Aorta (tissue), 5 donors: ENCODE results near the gene SMARCD3. TPM values are rescaled to one million over a fixed set of nuclear protein-coding genes. Genes with fewer than 3 reads are reported as not detected.

Experiments used
- ATAC-seq: fragments of 200-7000 bp; cut with Tn5 transposase; one replicate; pipeline ENCODE4 v1.9.1; 2022; ENCODE audit warnings: moderate library complexity; ENCODE audit not compliant: low FRiP score
- DNase-seq, 2 donors: peaks; one replicate each; pipeline ENCODE4 v3.0.0-alpha.2; 2020
- H3K27ac ChIP-seq, 2 donors: one replicate each; pipeline ENCODE4 v1.5.1; 2013; ENCODE audit warnings: low read length in 2 of 2, mild to moderate bottlenecking in 2 of 2, moderate library complexity in 2 of 2, control low read depth in 1 of 2, inconsistent platforms in 1 of 2, low read depth in 1 of 2
- H3K27me3 ChIP-seq, 2 donors: one replicate each; pipeline ENCODE4 v1.6.1; 2013; ENCODE audit warnings: control low read depth in 1 of 2, low read length in 1 of 2, mild to moderate bottlenecking in 1 of 2, moderate library complexity in 1 of 2; ENCODE audit not compliant: insufficient read depth in 2 of 2, control insufficient read depth in 1 of 2
- H3K36me3 ChIP-seq, 2 donors: one replicate each; pipeline ENCODE4 v1.6.1; 2013; ENCODE audit warnings: control low read depth in 1 of 2, low read length in 1 of 2, mild to moderate bottlenecking in 1 of 2; ENCODE audit not compliant: insufficient read depth in 2 of 2, control insufficient read depth in 1 of 2
- H3K4me1 ChIP-seq, 2 donors: one replicate each; pipeline ENCODE4 v1.6.1; 2013; ENCODE audit warnings: low read length in 2 of 2, control low read depth in 1 of 2, mild to moderate bottlenecking in 1 of 2, moderate library complexity in 1 of 2; ENCODE audit not compliant: insufficient read depth in 2 of 2, control insufficient read depth in 1 of 2
- H3K4me3 ChIP-seq, 2 donors: one replicate each; pipeline ENCODE4 v1.5.1; 2013; ENCODE audit warnings: low read length in 2 of 2, control low read depth in 1 of 2, mild to moderate bottlenecking in 1 of 2
- H3K9me3 ChIP-seq: one replicate; pipeline ENCODE4 v1.6.1; 2013; ENCODE audit warnings: mild to moderate bottlenecking, low read length; ENCODE audit not compliant: control insufficient read depth
- WGBS, 2 donors: extraction: QIAGEN DNeasy Blood & Tissue Kit; methylation state at CpG; one replicate each; pipeline ENCODE4 v1.1.7; 2013; 5-methylcytosine and 5-hydroxymethylcytosine counted together
- intact Hi-C, 2 donors: fragments of 100-400 bp; cut with DNase I; formaldehyde crosslinking; loops; one replicate each; pipeline versions ENCODE4 v1.14.2 to v1.15.0; 2022
- polyA plus RNA-seq, 2 donors: library from polyadenylated mRNA; stranded (reverse); fragments of 200-250 nt; gene quantifications; one replicate each; pipeline ENCODE4 v1.2.3, GENCODE V29; 2013
- total RNA-seq, 2 donors: library from RNA; stranded (reverse); fragmentation: NEBNext Ultra II Directional; extraction: Animal tissue kit (Norgen Biotek cat#: 25700); gene quantifications; one replicate each; pipeline ENCODE4 v1.2.1, GENCODE V29; 2021
- donor health status: healthy with polysubstance abuse.
- donor health status: Bipolar disorder and iron deficiency.
- donor health status: DM: no; HTN: no; CAD: no.
- donor health status: DM: no; HTN: no; CAD: no.
- donor health status: DM: yes; HTN: yes; CAD: no.

The SMARCD3 gene
- total and polyA plus RNA-seq, 4 donors, result 48.5 to 182 (median 68.4) TPM

GRCh38 chr7:151195616-151196450 is 52.7 kb downstream of the SMARCD3 start:
- DNase-seq, result no peak
- no peaks in the 10 kb centered on the region for H3K36me3 ChIP-seq
- WGBS, 2 donors, result 58 to 59% methylated on average over 19 of the region's 19 CpGs

GRCh38 chr7:151194188-151194587 is 54.3 kb downstream of the SMARCD3 start:
- 81 to 82% methylated on average over 7 of the region's 7 CpGs for WGBS, 2 donors
- no peak overlapping the region for H3K27ac ChIP-seq
- H3K36me3 ChIP-seq, result no peaks in the 10 kb centered on the region
- intact Hi-C loops, result no loop called here
- no peaks in the 10 kb centered on the region for H3K27me3 ChIP-seq
- H3K4me3 ChIP-seq, result no peak overlapping the region
- no peak for ATAC-seq
- H3K4me1 ChIP-seq, result no peaks in the 10 kb centered on the region
- no peaks in the 10 kb centered on the region for H3K9me3 ChIP-seq
- no peak for DNase-seq

More at GRCh38 chr7:151195616-151196450, 52.7 kb downstream of the SMARCD3 start:
- intact Hi-C loops, result no loop called here
- Histone ChIP-seq H3K27ac (no peak overlapping the region), H3K4me3 (no peak overlapping the region), H3K4me1 (no peaks in the 10 kb centered on the region), H3K9me3 (no peaks in the 10 kb centered on the region), H3K27me3 (no peaks in the 10 kb centered on the region)
- no peak for ATAC-seq

- ATAC-seq (no peak), DNase-seq (no peak)
- no peak overlapping the region for H3K4me3 ChIP-seq
- no peaks in the 10 kb centered on the region for H3K27me3 ChIP-seq
- no peak overlapping the region for H3K27ac ChIP-seq
- H3K4me1 ChIP-seq, result no peaks in the 10 kb centered on the region
- WGBS, 2 donors, result 90 to 95% methylated on average over 14 of the region's 14 CpGs
- no peaks in the 10 kb centered on the region for H3K9me3 ChIP-seq
- H3K36me3 ChIP-seq, result no peaks in the 10 kb centered on the region
- intact Hi-C loops, result no loop called here
Observed at GRCh38 chr7:151193203-151193978, 55.1 kb downstream of the SMARCD3 start.

GRCh38 chr7:151192002-151192539 is 56.4 kb downstream of the SMARCD3 start:
- DNase-seq (no peak), ATAC-seq (no peak)
- Histone ChIP-seq H3K27ac (no peak overlapping the region), H3K4me1 (no peaks in the 10 kb centered on the region), H3K36me3 (no peaks in the 10 kb centered on the region), H3K27me3 (no peaks in the 10 kb centered on the region), H3K9me3 (no peaks in the 10 kb centered on the region), H3K4me3 (no peak overlapping the region)
- intact Hi-C loops, result no loop called here
- WGBS, 2 donors, result 95 to 96% methylated on average over 23 of the region's 23 CpGs

- Histone ChIP-seq H3K27me3 (no peaks in the 10 kb centered on the region), H3K4me1 (no peaks in the 10 kb centered on the region), H3K36me3 (no peaks in the 10 kb centered on the region), H3K9me3 (no peaks in the 10 kb centered on the region), H3K27ac (no peak overlapping the region), H3K4me3 (no peak overlapping the region)
- intact Hi-C loops, result no loop called here
- DNase-seq, result no peak
- 87% methylated on average over 12 of the region's 12 CpGs for WGBS, 2 donors
- ATAC-seq, result no peak
Observed at GRCh38 chr7:151191544-151191943, 57.0 kb downstream of the SMARCD3 start.

GRCh38 chr7:151189038-151189437 is 59.5 kb downstream of the SMARCD3 start:
- intact Hi-C loops, result no loop called here
- WGBS, 2 donors, result 73 to 80% methylated on average over 4 of the region's 4 CpGs
- ATAC-seq, result no peak

More at GRCh38 chr7:151189038-151189437, 59.5 kb downstream of the SMARCD3 start:
- Histone ChIP-seq H3K9me3 (no peaks in the 10 kb centered on the region), H3K36me3 (no peaks in the 10 kb centered on the region), H3K27me3 (no peaks in the 10 kb centered on the region), H3K4me3 (no peak overlapping the region), H3K4me1 (no peaks in the 10 kb centered on the region), H3K27ac (no peak overlapping the region)
- no peak for DNase-seq

Other genes starting within 250 kb of the SMARCD3 start
- gene ATG9B, start 224.2 kb downstream of the SMARCD3 start, total RNA-seq, result under 1 TPM in 1 of 2 donors, not detected in 1; 0.12 TPM
- not detected for gene ATG9B, start 224.2 kb downstream of the SMARCD3 start, polyA plus RNA-seq
- gene ABCB8, start 220.2 kb downstream of the SMARCD3 start, total RNA-seq, result 10 to 100 TPM; 18.7 to 30.8 TPM
- gene ABCB8, start 220.2 kb downstream of the SMARCD3 start, polyA plus RNA-seq, result 10 to 100 TPM in 1 of 2 donors, 1 to 10 TPM in 1; 5.5 to 39.7 TPM
- 1 to 10 TPM; 1.7 to 2.9 TPM for gene ASIC3, start 200.2 kb downstream of the SMARCD3 start, total RNA-seq
- 1 to 10 TPM in 1 of 2 donors, not detected in 1; 7.1 TPM for gene ASIC3, start 200.2 kb downstream of the SMARCD3 start, polyA plus RNA-seq
- gene CDK5, start 190.8 kb downstream of the SMARCD3 start, total RNA-seq, result 1 to 10 TPM; 4.1 to 6.6 TPM
- 1 to 10 TPM; 6.0 to 8.9 TPM for gene CDK5, start 190.8 kb downstream of the SMARCD3 start, polyA plus RNA-seq
- gene SLC4A2, start 189.1 kb downstream of the SMARCD3 start, total RNA-seq, result 100 to 1,000 TPM; 118 to 128 TPM
- 100 to 1,000 TPM in 1 of 2 donors, 10 to 100 TPM in 1; 37.1 to 215 TPM for gene SLC4A2, start 189.1 kb downstream of the SMARCD3 start, polyA plus RNA-seq
- gene FASTK, start 167.9 kb downstream of the SMARCD3 start, total RNA-seq, result 10 to 100 TPM; 45.6 to 56.6 TPM
- 100 to 1,000 TPM in 1 of 2 donors, 10 to 100 TPM in 1; 58.4 to 216 TPM for gene FASTK, start 167.9 kb downstream of the SMARCD3 start, polyA plus RNA-seq
- gene TMUB1, start 165.2 kb downstream of the SMARCD3 start, total RNA-seq, result 10 to 100 TPM; 32.7 to 33.9 TPM
- gene TMUB1, start 165.2 kb downstream of the SMARCD3 start, polyA plus RNA-seq, result 10 to 100 TPM; 19.0 to 72.4 TPM
- 100 to 1,000 TPM in 1 of 2 donors, 10 to 100 TPM in 1; 60.6 to 115 TPM for gene AGAP3, start 162.2 kb downstream of the SMARCD3 start, total RNA-seq
- gene AGAP3, start 162.2 kb downstream of the SMARCD3 start, polyA plus RNA-seq, result 100 to 1,000 TPM in 1 of 2 donors, 10 to 100 TPM in 1; 21.5 to 105 TPM
- gene GBX1, start 81.0 kb downstream of the SMARCD3 start, total RNA-seq, result not detected
- not detected for gene GBX1, start 81.0 kb downstream of the SMARCD3 start, polyA plus RNA-seq
- not detected for gene ASB10, start 61.4 kb downstream of the SMARCD3 start, total RNA-seq
- gene ASB10, start 61.4 kb downstream of the SMARCD3 start, polyA plus RNA-seq, result not detected
- gene H2BK1, start 38.2 kb downstream of the SMARCD3 start, total RNA-seq, result 1 to 10 TPM in 1 of 2 donors, not detected in 1; 2.2 TPM
- not detected for gene H2BK1, start 38.2 kb downstream of the SMARCD3 start, polyA plus RNA-seq
- 10 to 100 TPM; 15.8 to 25.8 TPM for gene ABCF2, start 21.5 kb downstream of the SMARCD3 start, total RNA-seq
- 10 to 100 TPM; 14.3 to 15.9 TPM for gene ABCF2, start 21.5 kb downstream of the SMARCD3 start, polyA plus RNA-seq
- gene CHPF2, start 16.2 kb downstream of the SMARCD3 start, total RNA-seq, result 10 to 100 TPM; 49.1 to 51.6 TPM
- gene CHPF2, start 16.2 kb downstream of the SMARCD3 start, polyA plus RNA-seq, result 10 to 100 TPM in 1 of 2 donors, 1 to 10 TPM in 1; 7.8 to 53.5 TPM
- 10 to 100 TPM; 47.4 to 56.6 TPM for gene NUB1, start 93.1 kb upstream of the SMARCD3 start, total RNA-seq
- 10 to 100 TPM; 34.6 to 36.3 TPM for gene NUB1, start 93.1 kb upstream of the SMARCD3 start, polyA plus RNA-seq
- gene WDR86, start 161.3 kb upstream of the SMARCD3 start, total RNA-seq, result 1 to 10 TPM; 2.8 to 4.4 TPM
- gene WDR86, start 161.3 kb upstream of the SMARCD3 start, polyA plus RNA-seq, result under 1 TPM in 1 of 2 donors, not detected in 1; 0.18 TPM
- 1 to 10 TPM in 1 of 2 donors, under 1 TPM in 1; 0.84 to 1.7 TPM for gene CRYGN, start 191.4 kb upstream of the SMARCD3 start, total RNA-seq
- gene CRYGN, start 191.4 kb upstream of the SMARCD3 start, polyA plus RNA-seq, result 1 to 10 TPM in 1 of 2 donors, under 1 TPM in 1; 0.56 to 1.4 TPM